ENCODE measurements around the gene ALPI. TPM values are rescaled to one million over a fixed set of nuclear protein-coding genes. Genes with fewer than 3 reads are reported as not detected.

ALPI gene
- total RNA-seq, 1 donor from 2014 or later: not detected

DNA sequence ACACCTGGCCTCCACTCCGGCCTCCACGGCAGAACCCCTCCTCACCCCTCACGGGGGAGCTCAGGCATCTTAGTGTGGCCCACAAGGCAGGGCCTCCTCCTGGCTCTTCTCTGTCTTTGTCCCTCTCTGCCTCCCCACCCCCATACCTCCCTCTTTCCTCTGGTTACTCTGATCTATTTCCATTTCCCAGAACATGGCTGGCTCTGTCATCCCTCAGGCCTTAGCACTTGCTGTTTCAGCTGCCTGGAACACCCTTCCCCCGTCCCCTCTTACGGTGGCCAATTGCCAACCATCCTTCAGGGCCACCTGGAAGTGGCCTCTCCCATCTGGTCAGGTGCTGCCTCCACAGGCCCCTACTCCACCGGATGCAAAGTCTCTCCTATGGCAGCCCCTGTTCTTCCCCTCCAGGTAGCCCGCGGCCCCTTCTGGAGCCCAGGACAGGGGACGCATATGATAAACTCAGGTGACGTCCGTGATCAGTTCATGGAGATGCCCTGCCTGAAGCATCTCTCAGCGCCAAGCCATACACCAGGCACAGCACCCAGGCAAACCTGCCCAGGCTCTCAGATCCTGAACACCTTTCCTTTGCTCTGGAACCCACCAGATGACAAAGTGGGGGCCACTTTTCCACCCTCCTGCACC, 35.3 kb downstream of the ALPI start:
- Histone ChIP-seq H3K4me1 (peaks cover 10% of the 10 kb centered on the region), H3K27ac (no peak overlapping the region), H3K36me3 (no peaks in the 10 kb centered on the region), H3K4me3 (no peak overlapping the region), H3K9me3 (no peaks in the 10 kb centered on the region), H3K27me3 (peaks cover 10% of the 10 kb centered on the region)
- TF ChIP-seq POLR2A (IDR thresholded peaks at IDR 0.05): no peak
- no peak for TF ChIP-seq POLR2AphosphoS5 (IDR thresholded peaks at IDR 0.05; ENCODE audit: insufficient read depth in 1 of 2, low read depth in 1 of 2)
- TF ChIP-seq, protein P1, sequence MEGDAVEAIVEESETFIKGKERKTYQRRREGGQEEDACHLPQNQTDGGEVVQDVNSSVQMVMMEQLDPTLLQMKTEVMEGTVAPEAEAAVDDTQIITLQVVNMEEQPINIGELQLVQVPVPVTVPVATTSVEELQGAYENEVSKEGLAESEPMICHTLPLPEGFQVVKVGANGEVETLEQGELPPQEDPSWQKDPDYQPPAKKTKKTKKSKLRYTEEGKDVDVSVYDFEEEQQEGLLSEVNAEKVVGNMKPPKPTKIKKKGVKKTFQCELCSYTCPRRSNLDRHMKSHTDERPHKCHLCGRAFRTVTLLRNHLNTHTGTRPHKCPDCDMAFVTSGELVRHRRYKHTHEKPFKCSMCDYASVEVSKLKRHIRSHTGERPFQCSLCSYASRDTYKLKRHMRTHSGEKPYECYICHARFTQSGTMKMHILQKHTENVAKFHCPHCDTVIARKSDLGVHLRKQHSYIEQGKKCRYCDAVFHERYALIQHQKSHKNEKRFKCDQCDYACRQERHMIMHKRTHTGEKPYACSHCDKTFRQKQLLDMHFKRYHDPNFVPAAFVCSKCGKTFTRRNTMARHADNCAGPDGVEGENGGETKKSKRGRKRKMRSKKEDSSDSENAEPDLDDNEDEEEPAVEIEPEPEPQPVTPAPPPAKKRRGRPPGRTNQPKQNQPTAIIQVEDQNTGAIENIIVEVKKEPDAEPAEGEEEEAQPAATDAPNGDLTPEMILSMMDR (IDR thresholded peaks at IDR 0.05): no peak
- intact Hi-C loops (cut with DNase I): no loop called here
- DNase-seq (ENCODE audit: extremely low spot score in 2 of 2): no peak

DNA sequence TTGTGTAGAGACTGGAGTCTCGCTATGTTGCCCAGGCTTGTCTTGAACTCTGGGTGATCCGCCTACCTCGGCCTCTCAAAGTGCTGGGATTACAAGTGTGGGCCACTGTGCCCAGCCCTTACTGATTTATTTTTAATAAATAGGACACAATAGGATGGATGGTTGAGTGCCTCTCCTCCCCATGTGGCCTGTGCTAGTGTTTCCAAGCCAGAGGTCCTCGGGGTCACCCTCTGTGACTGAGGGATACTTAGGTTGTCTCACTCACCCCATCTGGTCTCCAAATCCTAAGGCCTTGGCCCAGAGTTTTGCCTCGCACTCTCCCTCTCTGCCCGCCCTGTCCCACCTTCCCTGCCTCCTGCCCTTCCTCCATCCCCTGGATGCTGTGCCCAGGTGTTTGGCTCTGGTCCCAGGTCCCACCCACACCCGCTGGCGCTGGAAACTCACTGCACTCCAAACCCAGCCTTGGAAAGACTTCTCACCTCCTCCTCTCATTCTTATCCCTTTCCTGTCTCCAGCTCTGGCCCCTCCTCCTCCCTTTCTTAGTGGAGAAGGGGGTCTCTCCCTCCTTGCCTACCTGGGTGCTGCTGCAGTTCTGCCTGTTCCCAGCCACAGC, 36.4 kb downstream of the ALPI start:
- no peaks in the 10 kb centered on the region for H3K9me3 ChIP-seq
- H3K27me3 ChIP-seq: peaks cover 1% of the 10 kb centered on the region
- H3K27ac ChIP-seq: no peak overlapping the region
- intact Hi-C loops (cut with DNase I): no loop called here
- H3K4me1 ChIP-seq: peaks cover under 1% of the 10 kb centered on the region
- no peak for DNase-seq (ENCODE audit: extremely low spot score in 2 of 2)
- H3K36me3 ChIP-seq: no peaks in the 10 kb centered on the region
- TF ChIP-seq POLR2A (IDR thresholded peaks at IDR 0.05): no peak
- no peak for TF ChIP-seq POLR2AphosphoS5 (IDR thresholded peaks at IDR 0.05; ENCODE audit: insufficient read depth in 1 of 2, low read depth in 1 of 2)
- TF ChIP-seq, protein P1 (IDR thresholded peaks at IDR 0.05): no peak
- H3K4me3 ChIP-seq: no peak overlapping the region

DNA sequence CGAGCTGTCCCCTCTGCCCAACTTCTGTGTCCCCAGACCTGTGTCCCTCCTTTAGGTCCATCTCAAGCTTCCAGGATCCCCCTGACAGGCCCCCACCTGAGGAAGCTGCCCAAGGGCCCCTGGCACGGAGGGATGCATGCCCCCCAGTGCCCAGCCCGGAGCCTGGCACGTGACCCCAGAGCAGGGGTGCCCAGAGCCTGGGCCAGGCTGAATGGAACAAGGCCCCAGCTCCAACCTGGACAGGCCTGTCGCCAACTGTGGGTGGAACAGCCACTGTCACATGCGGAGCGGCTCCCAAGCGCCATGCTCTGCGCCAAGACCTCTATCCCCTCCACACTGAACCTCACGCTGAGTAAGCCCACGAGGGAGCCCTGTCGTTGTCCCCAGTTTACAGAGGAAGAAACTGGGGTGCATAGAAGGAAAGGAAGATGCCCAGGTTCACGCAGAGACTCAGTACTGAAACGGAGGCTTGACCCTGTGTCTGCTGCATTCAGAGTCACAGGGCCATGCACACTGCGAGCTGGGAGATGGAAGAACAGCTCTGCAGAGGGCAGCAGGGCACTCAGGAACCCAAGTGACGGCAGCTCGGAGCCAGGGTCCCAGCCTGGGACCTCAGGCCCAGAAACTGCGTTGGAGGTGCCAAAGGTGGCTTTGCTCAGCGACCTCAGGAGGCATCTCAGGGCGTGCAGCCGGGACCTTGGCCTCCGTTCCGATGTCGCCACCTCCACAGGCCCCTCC, 37.2 kb downstream of the ALPI start:
- H3K4me1 ChIP-seq: no peaks in the 10 kb centered on the region
- no peaks in the 10 kb centered on the region for H3K27me3 ChIP-seq
- H3K27ac ChIP-seq: no peak overlapping the region
- H3K36me3 ChIP-seq: no peaks in the 10 kb centered on the region
- H3K9me3 ChIP-seq: no peaks in the 10 kb centered on the region
- H3K4me3 ChIP-seq: no peak overlapping the region
- TF ChIP-seq, protein P1 (IDR thresholded peaks at IDR 0.05): no peak
- TF ChIP-seq POLR2AphosphoS5 (IDR thresholded peaks at IDR 0.05; ENCODE audit: insufficient read depth in 1 of 2, low read depth in 1 of 2): no peak
- TF ChIP-seq POLR2A (IDR thresholded peaks at IDR 0.05): no peak
- no peak for DNase-seq (ENCODE audit: extremely low spot score in 2 of 2)
- intact Hi-C loops (cut with DNase I): no loop called here

DNA sequence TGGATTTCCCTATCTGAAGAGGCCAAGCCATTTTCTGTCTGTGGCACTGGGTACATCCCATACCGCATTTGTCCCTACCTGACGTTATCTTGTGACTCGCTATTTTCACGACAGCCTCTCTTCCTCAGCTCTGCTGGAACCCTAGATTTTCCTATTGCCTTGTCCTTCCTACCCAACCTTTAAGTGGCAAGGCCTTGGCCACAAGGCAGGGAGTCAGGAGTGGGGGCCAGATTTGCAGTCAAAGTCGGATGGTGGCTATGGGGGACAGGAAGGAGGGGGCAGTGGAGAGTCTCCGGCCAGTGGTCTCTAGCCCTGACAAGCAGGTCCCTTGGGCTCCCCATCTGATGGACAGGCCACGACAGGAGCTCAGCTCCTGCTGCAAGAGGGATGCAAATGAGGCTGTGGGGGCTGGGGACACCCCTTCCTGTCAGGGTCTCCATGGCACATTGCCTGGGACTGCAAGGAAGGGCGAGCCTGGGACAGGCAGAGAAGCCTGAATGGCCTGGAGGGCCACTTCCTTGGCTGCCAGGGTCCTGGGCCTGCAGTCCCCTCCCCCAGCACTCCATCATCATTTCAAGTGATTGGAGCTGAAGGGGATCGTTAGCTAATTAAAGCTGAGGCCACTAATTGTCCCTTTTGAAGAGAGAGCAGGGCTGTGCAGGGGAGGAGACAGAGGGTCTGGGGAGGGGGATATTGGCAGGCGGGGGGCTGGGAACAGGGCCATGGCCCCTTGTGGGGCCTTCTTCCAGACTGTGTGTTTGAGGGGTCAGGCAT, 37.9 kb downstream of the ALPI start:
- no peak for TF ChIP-seq POLR2AphosphoS5 (IDR thresholded peaks at IDR 0.05; ENCODE audit: insufficient read depth in 1 of 2, low read depth in 1 of 2)
- TF ChIP-seq POLR2A (IDR thresholded peaks at IDR 0.05): no peak
- TF ChIP-seq, protein P1 (IDR thresholded peaks at IDR 0.05): no peak
- intact Hi-C loops (cut with DNase I): no loop called here
- Histone ChIP-seq H3K36me3 (no peaks in the 10 kb centered on the region), H3K4me3 (no peak overlapping the region), H3K27ac (no peak overlapping the region), H3K4me1 (no peaks in the 10 kb centered on the region), H3K9me3 (no peaks in the 10 kb centered on the region), H3K27me3 (no peaks in the 10 kb centered on the region)
- DNase-seq (ENCODE audit: extremely low spot score in 2 of 2): no peak
